CD4-positive, alpha-beta T cell treated with Interleukin-6 for 4 hours (primary cell): ENCODE data around the gene DCC.

Experiments
- DNase-seq: peaks from one replicate; pipeline ENCODE4 v3.0.0-alpha.2; 2020; ENCODE audit warnings: mixed read lengths

DCC gene

GRCh38 chr18:52607985-52608384 is 268.0 kb downstream of the DCC start:
- no peak for DNase-seq

- DNase-seq = no peak
Measured at GRCh38 chr18:52610451-52611115, 270.6 kb downstream of the DCC start.

- no peak for DNase-seq
Measured at GRCh38 chr18:52612406-52612805, 272.4 kb downstream of the DCC start.

- no peak for DNase-seq
Measured at GRCh38 chr18:52615321-52615720, 275.3 kb downstream of the DCC start.

GRCh38 chr18:52615943-52616342 is 275.9 kb downstream of the DCC start:
- no peak for DNase-seq

GRCh38 chr18:52617931-52618330 is 277.9 kb downstream of the DCC start:
- no peak for DNase-seq

- DNase-seq = no peak
Measured at GRCh38 chr18:52620926-52621439, 281.0 kb downstream of the DCC start.

GRCh38 chr18:52624702-52625101 is 284.7 kb downstream of the DCC start:
- DNase-seq = no peak

- no peak for DNase-seq
Measured at GRCh38 chr18:52636536-52636935, 296.5 kb downstream of the DCC start.

- no peak for DNase-seq
Measured at GRCh38 chr18:52648201-52648600, 308.2 kb downstream of the DCC start.

- DNase-seq = no peak
Measured at GRCh38 chr18:52652391-52652790, 312.4 kb downstream of the DCC start.

GRCh38 chr18:52657043-52657805 is 317.2 kb downstream of the DCC start:
- no peak for DNase-seq

- DNase-seq = no peak
Measured at GRCh38 chr18:52667463-52668065, 327.6 kb downstream of the DCC start.

- DNase-seq = no peak
Measured at GRCh38 chr18:52670896-52671295, 330.9 kb downstream of the DCC start.

GRCh38 chr18:52678034-52678433 is 338.0 kb downstream of the DCC start:
- DNase-seq = no peak

- no peak for DNase-seq
Measured at GRCh38 chr18:52678551-52678950, 338.6 kb downstream of the DCC start.

GRCh38 chr18:52679354-52679753 is 339.4 kb downstream of the DCC start:
- DNase-seq = no peak

GRCh38 chr18:52682260-52682659 is 342.3 kb downstream of the DCC start:
- no peak for DNase-seq

GRCh38 chr18:52685316-52685715 is 345.3 kb downstream of the DCC start:
- DNase-seq = no peak

- DNase-seq = no peak
Measured at GRCh38 chr18:52691841-52692240, 351.8 kb downstream of the DCC start.

GRCh38 chr18:52694804-52695203 is 354.8 kb downstream of the DCC start:
- DNase-seq = no peak

- no peak for DNase-seq
Measured at GRCh38 chr18:52700116-52700515, 360.1 kb downstream of the DCC start.

GRCh38 chr18:52700816-52701215 is 360.8 kb downstream of the DCC start:
- no peak for DNase-seq
